ENCODE results near the gene PDCL3.

Gene PDCL3

DNA sequence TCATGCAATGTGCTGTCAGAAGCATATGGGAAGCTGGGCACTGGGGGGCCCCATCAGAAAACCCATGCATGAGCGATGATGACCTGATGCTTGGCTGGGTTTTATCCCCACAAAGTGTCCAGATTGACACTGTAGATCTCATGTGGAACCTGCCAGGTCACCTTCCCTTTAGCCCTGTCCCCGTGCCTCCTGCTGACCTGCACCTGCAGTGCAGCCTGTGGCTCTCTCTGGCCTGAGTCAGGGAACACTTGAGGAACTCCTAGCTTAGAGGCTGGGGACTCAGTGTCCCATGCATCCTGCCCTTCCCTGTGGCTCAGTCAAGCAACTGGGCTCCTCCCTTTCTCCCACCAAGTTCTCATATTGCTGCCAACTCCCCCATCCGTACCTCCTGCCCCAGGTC lies 57.7 kb downstream of the PDCL3 start:
- H3K4me3 Mint-ChIP-seq, result no peak overlapping the region
- DNase-seq (ENCODE audit: low spot score in 2 of 2) (no peak), ATAC-seq (replicated peaks; ENCODE audit: extremely low read depth, poor library complexity, severe bottlenecking) (no peak)
- peaks cover 12% of the 10 kb centered on the region for H3K27me3 Mint-ChIP-seq
- no peaks in the 10 kb centered on the region for H3K9me3 Mint-ChIP-seq
- H3K27ac Mint-ChIP-seq (ENCODE audit: low read depth), result no peak overlapping the region
- H3K36me3 Mint-ChIP-seq (ENCODE audit: insufficient read depth), result no peaks in the 10 kb centered on the region
- H3K4me1 Mint-ChIP-seq, result no peaks in the 10 kb centered on the region

GRCh38 chr2:100621371-100621951 lies 58.7 kb downstream of the PDCL3 start:
- DNase-seq (ENCODE audit: low spot score in 2 of 2), result no peak
- no peak for ATAC-seq (replicated peaks; ENCODE audit: extremely low read depth, poor library complexity, severe bottlenecking)
- Mint-ChIP-seq H3K27ac (ENCODE audit: low read depth) (no peak overlapping the region), H3K27me3 (peaks cover 12% of the 10 kb centered on the region), H3K36me3 (ENCODE audit: insufficient read depth) (no peaks in the 10 kb centered on the region), H3K9me3 (no peaks in the 10 kb centered on the region), H3K4me3 (no peak overlapping the region), H3K4me1 (no peaks in the 10 kb centered on the region)

DNA sequence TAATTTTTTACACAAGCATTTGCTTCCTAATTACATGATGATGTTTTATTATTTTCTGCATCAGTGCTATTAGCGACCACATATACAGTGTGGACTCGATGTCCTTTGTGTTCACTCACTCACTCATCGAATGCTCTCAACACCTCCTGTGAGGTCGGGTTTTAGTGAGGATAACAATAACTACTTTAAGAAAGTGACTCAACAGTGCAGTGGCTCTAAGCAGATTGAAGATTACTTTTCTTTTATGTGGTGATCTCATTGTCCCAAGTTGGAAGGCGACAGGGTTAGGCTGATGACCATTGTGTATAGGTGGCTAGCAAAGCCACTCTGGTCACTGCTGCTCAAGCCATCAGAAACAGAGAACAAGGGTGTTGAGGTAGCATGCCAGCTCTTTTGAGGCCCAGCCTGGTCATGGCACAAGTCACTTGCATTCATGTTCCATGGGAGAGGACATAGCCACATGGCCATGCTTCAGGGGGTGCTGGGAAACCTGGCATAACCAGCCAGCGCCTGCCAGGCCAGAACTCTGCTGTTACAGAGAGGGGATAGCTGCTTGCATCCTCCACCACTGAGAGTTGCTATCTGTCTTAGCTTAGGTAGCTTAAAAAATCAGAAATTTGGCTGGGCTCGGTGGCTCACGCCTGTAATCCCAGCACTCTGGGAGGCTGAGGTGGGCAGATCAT lies 60.4 kb downstream of the PDCL3 start:
- H3K27ac Mint-ChIP-seq (ENCODE audit: low read depth), result no peak overlapping the region
- ATAC-seq (replicated peaks; ENCODE audit: extremely low read depth, poor library complexity, severe bottlenecking), result no peak
- H3K9me3 Mint-ChIP-seq, result no peaks in the 10 kb centered on the region
- no peak for DNase-seq (ENCODE audit: low spot score in 2 of 2)
- no peak overlapping the region for H3K4me3 Mint-ChIP-seq
- H3K27me3 Mint-ChIP-seq, result peaks cover 12% of the 10 kb centered on the region
- H3K4me1 Mint-ChIP-seq, result peaks cover 4% of the 10 kb centered on the region
- no peaks in the 10 kb centered on the region for H3K36me3 Mint-ChIP-seq (ENCODE audit: insufficient read depth)

DNA sequence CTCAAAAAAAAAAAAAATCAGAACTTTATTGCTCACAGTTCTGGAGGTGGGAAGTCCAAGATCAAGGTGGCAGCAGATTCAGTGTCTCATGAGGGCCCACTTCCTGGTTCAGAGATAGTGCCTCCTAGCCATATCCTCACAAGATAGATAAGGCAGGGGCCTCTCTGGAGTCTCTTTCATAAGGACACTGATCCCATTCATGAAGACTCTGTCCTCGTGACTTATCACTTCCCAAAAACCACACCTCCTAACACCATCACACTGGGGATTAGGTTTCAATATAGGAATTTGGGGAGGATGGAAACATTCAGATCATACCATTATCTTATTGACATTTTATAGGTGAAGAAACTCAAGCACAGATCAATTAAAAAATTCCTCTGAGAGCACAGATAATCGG lies 61.1 kb downstream of the PDCL3 start:
- DNase-seq (ENCODE audit: low spot score in 2 of 2) (no peak), ATAC-seq (replicated peaks; ENCODE audit: extremely low read depth, poor library complexity, severe bottlenecking) (no peak)
- peaks cover 4% of the 10 kb centered on the region for H3K4me1 Mint-ChIP-seq
- H3K36me3 Mint-ChIP-seq (ENCODE audit: insufficient read depth), result no peaks in the 10 kb centered on the region
- H3K4me3 Mint-ChIP-seq, result no peak overlapping the region
- no peak overlapping the region for H3K27ac Mint-ChIP-seq (ENCODE audit: low read depth)
- no peaks in the 10 kb centered on the region for H3K9me3 Mint-ChIP-seq
- peaks cover 11% of the 10 kb centered on the region for H3K27me3 Mint-ChIP-seq

- H3K27ac Mint-ChIP-seq (ENCODE audit: low read depth), result no peak overlapping the region
- no peaks in the 10 kb centered on the region for H3K9me3 Mint-ChIP-seq
- no peak overlapping the region for H3K4me3 Mint-ChIP-seq
- H3K36me3 Mint-ChIP-seq (ENCODE audit: insufficient read depth), result no peaks in the 10 kb centered on the region
- H3K4me1 Mint-ChIP-seq, result peaks cover 5% of the 10 kb centered on the region
- DNase-seq (ENCODE audit: low spot score in 2 of 2) (no peak), ATAC-seq (replicated peaks; ENCODE audit: extremely low read depth, poor library complexity, severe bottlenecking) (no peak)
- peaks cover 5% of the 10 kb centered on the region for H3K27me3 Mint-ChIP-seq
These were observed 61.7 kb downstream of the PDCL3 start for GRCh38 chr2:100624536-100624935.

DNA sequence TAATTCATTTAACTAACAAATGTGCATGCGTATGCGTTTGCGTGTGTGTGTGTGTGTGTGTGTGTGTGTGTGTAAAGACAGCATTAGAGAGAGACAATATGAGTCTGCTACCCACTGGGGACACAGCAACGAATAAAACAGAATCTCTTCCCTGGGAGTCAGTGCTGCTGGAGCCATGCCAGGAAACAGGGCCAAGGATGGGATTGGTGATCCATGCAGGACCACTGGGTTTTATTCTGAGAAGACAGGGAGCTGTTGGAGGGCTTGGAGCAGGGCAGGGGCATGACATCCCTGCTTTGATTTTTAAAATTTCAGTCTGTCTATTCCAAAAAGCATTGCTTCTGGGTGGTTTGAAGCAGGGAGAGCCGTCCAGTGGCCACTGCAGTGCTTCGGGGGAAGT lies 62.9 kb downstream of the PDCL3 start:
- DNase-seq (ENCODE audit: low spot score in 2 of 2), result no peak
- Mint-ChIP-seq H3K36me3 (ENCODE audit: insufficient read depth) (no peaks in the 10 kb centered on the region), H3K27me3 (no peaks in the 10 kb centered on the region), H3K4me1 (peaks cover 16% of the 10 kb centered on the region), H3K9me3 (no peaks in the 10 kb centered on the region), H3K27ac (ENCODE audit: low read depth) (no peak overlapping the region), H3K4me3 (no peak overlapping the region)
- ATAC-seq (replicated peaks; ENCODE audit: extremely low read depth, poor library complexity, severe bottlenecking), result no peak
